Endodermal cell (in vitro differentiated cells): ENCODE data around the gene TUBA3C. TPM values are rescaled to one million over a fixed set of nuclear protein-coding genes. Genes with fewer than 3 reads are reported as not detected.

ENCODE experiments used
- DNase-seq: peaks from one replicate; pipeline ENCODE4 v3.0.0-alpha.2; 2017
- H3K27ac ChIP-seq: 2 replicates; pipeline ENCODE4 v1.5.1; 2013; ENCODE audit warnings: mild to moderate bottlenecking, low read depth, low read length, moderate library complexity
- H3K27me3 ChIP-seq: 2 replicates; pipeline ENCODE4 v1.6.1; 2013; ENCODE audit warnings: mild to moderate bottlenecking, low read length, moderate library complexity; ENCODE audit not compliant: insufficient read depth, control insufficient read depth, poor library complexity, severe bottlenecking
- H3K36me3 ChIP-seq: 2 replicates; pipeline ENCODE4 v1.7.0; 2013; ENCODE audit warnings: mild to moderate bottlenecking, low read length, moderate library complexity; ENCODE audit not compliant: control insufficient read depth, insufficient read depth
- H3K4me1 ChIP-seq: one replicate; pipeline ENCODE4 v1.7.0; 2013; ENCODE audit warnings: low read length; ENCODE audit not compliant: control insufficient read depth, insufficient read depth
- H3K4me3 ChIP-seq: 2 replicates; pipeline ENCODE4 v1.5.1; 2013; ENCODE audit warnings: mild to moderate bottlenecking, low read length, moderate library complexity
- H3K9ac ChIP-seq: 2 replicates; pipeline ENCODE4 v1.6.1; 2013; ENCODE audit warnings: mild to moderate bottlenecking, low read length, moderate library complexity; ENCODE audit not compliant: poor library complexity, severe bottlenecking; ENCODE audit errors: extremely low read depth
- H3K9me3 ChIP-seq: 2 replicates; pipeline ENCODE4 v1.6.1; 2013; ENCODE audit warnings: mild to moderate bottlenecking, low read length, moderate library complexity; ENCODE audit not compliant: control insufficient read depth
- H3K27ac Mint-ChIP-seq: 2 replicates; pipeline ENCODE4 v1.8.0; 2020; ENCODE audit warnings: mixed read lengths
- H3K27me3 Mint-ChIP-seq: 2 replicates; pipeline ENCODE4 v1.8.0; 2021; ENCODE audit warnings: mild to moderate bottlenecking, mixed read lengths; ENCODE audit not compliant: insufficient read depth
- H3K36me3 Mint-ChIP-seq: 2 replicates; pipeline ENCODE4 v1.8.0; 2020; ENCODE audit warnings: low read depth, mixed read lengths
- H3K4me1 Mint-ChIP-seq: 2 replicates; pipeline ENCODE4 v1.8.0; 2020; ENCODE audit warnings: mixed read lengths
- H3K4me3 Mint-ChIP-seq: 2 replicates; pipeline ENCODE4 v1.8.0; 2020; ENCODE audit warnings: mild to moderate bottlenecking, moderate library complexity, mixed read lengths
- H3K9me3 Mint-ChIP-seq: 2 replicates; pipeline ENCODE4 v1.8.0; 2020; ENCODE audit warnings: mild to moderate bottlenecking, mixed read lengths
- WGBS, 2 experiments: methylation state at CpG; one replicate each; pipeline versions ENCODE4 v1.1.5 to v1.1.7; 2013; ENCODE audit warnings: missing lambda C conversion rate in 2 of 2, mixed read lengths in 1 of 2; ENCODE audit not compliant: insufficient coverage in 1 of 2, insufficient read length in 1 of 2; 5-methylcytosine and 5-hydroxymethylcytosine counted together
- total RNA-seq, 2 donors: library from RNA; stranded (reverse); fragmentation: NEBNext Ultra II Directional in 1 of 2; extraction: Animal tissue kit (Norgen Biotek cat#: 25700) in 1 of 2; gene quantifications; 2 replicates in 1 of 2; 3 replicates in 1 of 2; pipeline ENCODE4 v1.2.1, GENCODE V29; 2021
- TF ChIP-seq, protein P1 (sequence below): fragments of 200-600 bp; sonication (generic); conservative IDR thresholded peaks from 2 replicates; pipeline ENCODE4 v1.5.0; 2021; ENCODE audit warnings: antibody characterized with exemption, mild to moderate bottlenecking

The TUBA3C gene
- total RNA-seq, 2 donors from 2014 or later, result not detected

DNA sequence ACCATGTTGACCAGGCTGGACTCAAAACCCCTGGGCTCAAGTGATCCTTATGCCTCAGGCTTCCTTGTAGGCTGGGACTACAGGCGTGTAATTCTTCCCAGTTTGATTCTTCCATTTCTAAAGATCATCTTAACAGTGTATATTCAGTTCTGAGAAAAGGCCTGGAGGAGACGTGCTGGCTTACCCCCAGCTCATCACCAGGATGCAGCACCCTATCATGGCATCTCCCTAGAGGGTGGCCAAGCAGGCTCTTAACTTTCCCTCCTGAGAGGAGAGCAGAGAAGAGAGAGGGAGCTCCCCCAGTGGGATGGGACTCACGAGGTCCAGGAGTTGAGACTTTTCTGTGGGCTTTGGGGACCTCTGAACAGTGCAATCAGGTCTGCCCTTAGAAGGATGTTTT lies 2.1 kb upstream of the TUBA3C start:
- Histone ChIP-seq H3K4me3 (no peak overlapping the region), H3K36me3 (no peaks in the 10 kb centered on the region), H3K27me3 (no peaks in the 10 kb centered on the region), H3K27ac (no peak overlapping the region), H3K9ac (no peak overlapping the region), H3K9me3 (peaks cover 70% of the 10 kb centered on the region), H3K4me1 (no peaks in the 10 kb centered on the region)
- TF ChIP-seq, protein P1, sequence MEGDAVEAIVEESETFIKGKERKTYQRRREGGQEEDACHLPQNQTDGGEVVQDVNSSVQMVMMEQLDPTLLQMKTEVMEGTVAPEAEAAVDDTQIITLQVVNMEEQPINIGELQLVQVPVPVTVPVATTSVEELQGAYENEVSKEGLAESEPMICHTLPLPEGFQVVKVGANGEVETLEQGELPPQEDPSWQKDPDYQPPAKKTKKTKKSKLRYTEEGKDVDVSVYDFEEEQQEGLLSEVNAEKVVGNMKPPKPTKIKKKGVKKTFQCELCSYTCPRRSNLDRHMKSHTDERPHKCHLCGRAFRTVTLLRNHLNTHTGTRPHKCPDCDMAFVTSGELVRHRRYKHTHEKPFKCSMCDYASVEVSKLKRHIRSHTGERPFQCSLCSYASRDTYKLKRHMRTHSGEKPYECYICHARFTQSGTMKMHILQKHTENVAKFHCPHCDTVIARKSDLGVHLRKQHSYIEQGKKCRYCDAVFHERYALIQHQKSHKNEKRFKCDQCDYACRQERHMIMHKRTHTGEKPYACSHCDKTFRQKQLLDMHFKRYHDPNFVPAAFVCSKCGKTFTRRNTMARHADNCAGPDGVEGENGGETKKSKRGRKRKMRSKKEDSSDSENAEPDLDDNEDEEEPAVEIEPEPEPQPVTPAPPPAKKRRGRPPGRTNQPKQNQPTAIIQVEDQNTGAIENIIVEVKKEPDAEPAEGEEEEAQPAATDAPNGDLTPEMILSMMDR, result no peak
- Mint-ChIP-seq H3K4me1 (no peaks in the 10 kb centered on the region), H3K4me3 (no peak overlapping the region), H3K9me3 (peaks cover 98% of the 10 kb centered on the region), H3K27me3 (no peaks in the 10 kb centered on the region), H3K36me3 (peaks cover 3% of the 10 kb centered on the region), H3K27ac (no peak overlapping the region)
- DNase-seq, result no peak
- 25 to 51% methylated on average over 1 to 3 of the region's 3 CpGs for WGBS, 2 experiments

DNA sequence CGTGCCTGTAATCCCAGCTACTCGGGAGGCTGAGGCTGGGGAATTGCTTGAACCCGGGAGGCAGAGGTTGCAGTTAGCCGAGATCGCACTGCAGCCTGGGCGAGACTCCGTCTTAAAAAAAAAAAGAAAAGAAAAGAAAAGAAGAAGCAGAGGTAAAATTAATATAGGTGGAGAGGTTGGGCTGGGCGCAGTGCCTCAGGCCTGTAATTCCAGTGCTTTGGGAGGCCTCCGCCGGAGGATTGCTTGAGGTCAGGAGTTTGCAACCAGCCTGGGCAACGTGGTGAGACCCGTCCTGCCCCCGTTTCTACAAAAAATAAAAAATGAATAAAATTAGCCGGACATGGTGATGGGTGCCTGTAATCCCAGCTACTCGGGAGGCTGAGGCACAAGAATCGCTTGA lies 912 bp upstream of the TUBA3C start:
- no peaks in the 10 kb centered on the region for H3K4me1 ChIP-seq
- Mint-ChIP-seq H3K36me3 (peaks cover 3% of the 10 kb centered on the region), H3K4me3 (no peak overlapping the region), H3K9me3 (peaks cover 98% of the 10 kb centered on the region), H3K27ac (no peak overlapping the region), H3K4me1 (no peaks in the 10 kb centered on the region), H3K27me3 (no peaks in the 10 kb centered on the region)
- H3K4me3 ChIP-seq, result no peak overlapping the region
- no peak for DNase-seq
- H3K9me3 ChIP-seq, result peaks cover 77% of the 10 kb centered on the region
- no peak overlapping the region for H3K27ac ChIP-seq
- 83 to 88% methylated on average over 11 to 16 of the region's 16 CpGs for WGBS, 2 experiments
- TF ChIP-seq, protein P1, result no peak
- no peaks in the 10 kb centered on the region for H3K27me3 ChIP-seq
- H3K9ac ChIP-seq, result no peak overlapping the region
- H3K36me3 ChIP-seq, result no peaks in the 10 kb centered on the region

DNA sequence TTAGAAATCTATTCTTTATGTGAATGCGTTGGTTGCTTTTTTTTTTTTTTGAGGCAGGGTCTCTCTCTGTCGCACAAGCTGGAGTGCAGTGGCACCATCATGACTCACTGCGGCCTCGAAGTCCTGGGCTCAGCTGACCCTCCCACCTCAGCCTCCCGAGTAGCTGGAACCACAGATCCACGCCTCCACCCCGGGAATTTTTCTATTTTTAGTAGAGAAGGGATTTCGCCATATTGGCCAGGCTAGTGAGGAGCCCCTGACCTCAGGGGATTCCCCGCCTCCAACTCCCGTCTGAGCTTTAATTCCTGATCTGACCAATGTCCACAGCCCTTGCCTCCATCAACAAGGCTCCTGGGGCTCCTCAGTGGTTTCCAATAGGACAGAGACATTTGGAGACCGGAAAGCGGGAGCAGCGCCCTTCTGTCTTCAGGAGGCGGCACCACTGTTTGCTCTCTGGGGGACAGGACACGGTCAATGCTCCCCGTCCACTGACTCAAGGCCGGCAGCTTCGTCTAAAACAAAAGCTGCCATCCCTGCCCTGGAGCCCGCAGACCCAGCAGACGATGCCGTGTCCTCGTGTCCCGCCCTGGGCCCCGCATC lies 503 bp downstream of the TUBA3C start:
- TF ChIP-seq, protein P1, result no peak
- WGBS, 2 experiments, result 91 to 96% methylated on average over 13 to 24 of the region's 24 CpGs
- Mint-ChIP-seq H3K27ac (no peak overlapping the region), H3K4me3 (no peak overlapping the region), H3K4me1 (no peaks in the 10 kb centered on the region), H3K36me3 (peaks cover 3% of the 10 kb centered on the region), H3K27me3 (no peaks in the 10 kb centered on the region), H3K9me3 (peaks cover 98% of the 10 kb centered on the region)
- Histone ChIP-seq H3K36me3 (no peaks in the 10 kb centered on the region), H3K9ac (no peak overlapping the region), H3K4me3 (no peak overlapping the region), H3K27ac (no peak overlapping the region), H3K4me1 (no peaks in the 10 kb centered on the region), H3K9me3 (peaks cover 68% of the 10 kb centered on the region), H3K27me3 (no peaks in the 10 kb centered on the region)
- DNase-seq, result no peak
